GM11168 (cell line): ENCODE results near the gene TMEM63B.
"Not testable (repeated sequence)": the region's sequence is repeated elsewhere in the genome, so short reads cannot be mapped to it uniquely, and the experiment has no call there.

ENCODE experiments used
- in situ Hi-C: fragments of 300-500 bp; cut with MboI; formaldehyde crosslinking; loops from one replicate; pipeline ENCODE4 v1.12.0; 2022; ENCODE audit warnings: low sequenced_read_pairs; ENCODE audit not compliant: unreplicated experiment

TMEM63B gene

GRCh38 chr6:44181784-44182183 lies 54.4 kb downstream of the TMEM63B start:
- in situ Hi-C loops, result not testable (repeated sequence)

- in situ Hi-C loops, result no loop called here
Measured at GRCh38 chr6:44182911-44183390, 55.6 kb downstream of the TMEM63B start.

- in situ Hi-C loops, result no loop called here
Measured at GRCh38 chr6:44183783-44184182, 56.4 kb downstream of the TMEM63B start.

GRCh38 chr6:44185356-44185755 lies 58.0 kb downstream of the TMEM63B start:
- in situ Hi-C loops, result not testable (repeated sequence)

GRCh38 chr6:44185953-44186634 lies 58.7 kb downstream of the TMEM63B start:
- in situ Hi-C loops, result no loop called here

GRCh38 chr6:44186635-44187025 lies 59.3 kb downstream of the TMEM63B start:
- in situ Hi-C loops, result no loop called here

- in situ Hi-C loops, result no loop called here
Measured at GRCh38 chr6:44188819-44189218, 61.5 kb downstream of the TMEM63B start.

- in situ Hi-C loops, result no loop called here
Measured at GRCh38 chr6:44189257-44189656, 61.9 kb downstream of the TMEM63B start.

GRCh38 chr6:44190715-44191114 lies 63.4 kb downstream of the TMEM63B start:
- in situ Hi-C loops, result no loop called here

GRCh38 chr6:44192428-44193041 lies 65.2 kb downstream of the TMEM63B start:
- in situ Hi-C loops, result no loop called here

- in situ Hi-C loops, result no loop called here
Measured at GRCh38 chr6:44193307-44193910, 66.1 kb downstream of the TMEM63B start.

GRCh38 chr6:44194326-44194725 lies 67.0 kb downstream of the TMEM63B start:
- in situ Hi-C loops, result no loop called here

- in situ Hi-C loops, result not testable (repeated sequence)
Measured at GRCh38 chr6:44196351-44196750, 69.0 kb downstream of the TMEM63B start.

- in situ Hi-C loops, result no loop called here
Measured at GRCh38 chr6:44198684-44199083, 71.3 kb downstream of the TMEM63B start.

GRCh38 chr6:44199883-44200282 lies 72.5 kb downstream of the TMEM63B start:
- in situ Hi-C loops, result no loop called here

- in situ Hi-C loops, result no loop called here
Measured at GRCh38 chr6:44201200-44201599, 73.8 kb downstream of the TMEM63B start.

GRCh38 chr6:44201638-44202303 lies 74.4 kb downstream of the TMEM63B start:
- in situ Hi-C loops, result no loop called here

GRCh38 chr6:44202332-44202971 lies 75.1 kb downstream of the TMEM63B start:
- in situ Hi-C loops, result no loop called here

- in situ Hi-C loops, result no loop called here
Measured at GRCh38 chr6:44202972-44203750, 75.8 kb downstream of the TMEM63B start.

- in situ Hi-C loops, result no loop called here
Measured at GRCh38 chr6:44203955-44204354, 76.6 kb downstream of the TMEM63B start.
